Posterior cingulate gyrus (tissue), 11 donors: ENCODE measurements around the gene ADAR.
"Not testable (repeated sequence)": the region's sequence is repeated elsewhere in the genome, so short reads cannot be mapped to it uniquely, and the experiment has no call there.

Source experiments
- DNase-seq, 10 donors: peaks; one replicate each; pipeline versions ENCODE4 v3.0.0 to v3.0.0-alpha.2; 2020 to 2021; ENCODE audit warnings: mixed read lengths in 3 of 10
- intact Hi-C: fragments of 100-400 bp; cut with DNase I; formaldehyde crosslinking; loops from one replicate; pipeline ENCODE4 v1.15.1; 2023

The ADAR gene, protein sequence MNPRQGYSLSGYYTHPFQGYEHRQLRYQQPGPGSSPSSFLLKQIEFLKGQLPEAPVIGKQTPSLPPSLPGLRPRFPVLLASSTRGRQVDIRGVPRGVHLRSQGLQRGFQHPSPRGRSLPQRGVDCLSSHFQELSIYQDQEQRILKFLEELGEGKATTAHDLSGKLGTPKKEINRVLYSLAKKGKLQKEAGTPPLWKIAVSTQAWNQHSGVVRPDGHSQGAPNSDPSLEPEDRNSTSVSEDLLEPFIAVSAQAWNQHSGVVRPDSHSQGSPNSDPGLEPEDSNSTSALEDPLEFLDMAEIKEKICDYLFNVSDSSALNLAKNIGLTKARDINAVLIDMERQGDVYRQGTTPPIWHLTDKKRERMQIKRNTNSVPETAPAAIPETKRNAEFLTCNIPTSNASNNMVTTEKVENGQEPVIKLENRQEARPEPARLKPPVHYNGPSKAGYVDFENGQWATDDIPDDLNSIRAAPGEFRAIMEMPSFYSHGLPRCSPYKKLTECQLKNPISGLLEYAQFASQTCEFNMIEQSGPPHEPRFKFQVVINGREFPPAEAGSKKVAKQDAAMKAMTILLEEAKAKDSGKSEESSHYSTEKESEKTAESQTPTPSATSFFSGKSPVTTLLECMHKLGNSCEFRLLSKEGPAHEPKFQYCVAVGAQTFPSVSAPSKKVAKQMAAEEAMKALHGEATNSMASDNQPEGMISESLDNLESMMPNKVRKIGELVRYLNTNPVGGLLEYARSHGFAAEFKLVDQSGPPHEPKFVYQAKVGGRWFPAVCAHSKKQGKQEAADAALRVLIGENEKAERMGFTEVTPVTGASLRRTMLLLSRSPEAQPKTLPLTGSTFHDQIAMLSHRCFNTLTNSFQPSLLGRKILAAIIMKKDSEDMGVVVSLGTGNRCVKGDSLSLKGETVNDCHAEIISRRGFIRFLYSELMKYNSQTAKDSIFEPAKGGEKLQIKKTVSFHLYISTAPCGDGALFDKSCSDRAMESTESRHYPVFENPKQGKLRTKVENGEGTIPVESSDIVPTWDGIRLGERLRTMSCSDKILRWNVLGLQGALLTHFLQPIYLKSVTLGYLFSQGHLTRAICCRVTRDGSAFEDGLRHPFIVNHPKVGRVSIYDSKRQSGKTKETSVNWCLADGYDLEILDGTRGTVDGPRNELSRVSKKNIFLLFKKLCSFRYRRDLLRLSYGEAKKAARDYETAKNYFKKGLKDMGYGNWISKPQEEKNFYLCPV

DNA sequence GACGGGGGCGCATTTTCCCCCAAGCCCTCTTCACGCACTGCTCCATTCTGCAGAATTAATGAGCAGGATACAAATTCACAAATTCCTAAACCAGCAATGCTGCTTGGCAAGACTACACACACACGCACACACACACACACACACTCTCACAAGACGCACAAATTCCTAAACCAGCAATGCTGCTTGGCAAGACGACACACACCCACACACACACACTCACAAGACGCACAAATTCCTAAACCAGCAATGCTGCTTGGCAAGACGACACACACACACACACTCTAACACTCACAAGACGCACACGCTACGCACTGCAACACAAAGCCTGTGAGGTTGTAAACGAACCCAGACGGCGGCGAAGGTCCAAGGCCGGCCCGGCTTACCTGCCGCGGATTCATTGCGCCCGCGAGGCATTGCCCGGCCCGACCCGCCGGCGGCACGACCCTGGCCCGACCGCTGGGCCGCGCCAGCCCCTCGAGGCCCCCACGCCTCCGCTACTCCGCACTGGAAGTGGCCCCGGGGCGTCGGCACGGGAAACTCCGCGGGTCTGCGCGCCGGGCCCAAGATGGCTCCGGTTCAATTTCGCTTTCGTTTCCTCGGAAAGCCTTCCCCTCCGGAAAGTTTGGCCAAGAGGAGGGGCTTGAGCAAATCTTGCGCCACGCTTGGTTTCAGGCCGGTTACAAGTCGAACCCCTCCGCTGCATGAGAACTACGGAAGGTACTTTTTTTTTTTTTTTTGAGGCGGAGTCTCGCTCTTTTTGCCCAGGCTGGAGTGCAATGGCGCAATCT lies at the start of gene ADAR:
Gene ADAR (minus strand): TSS at position 578 of the 788 bp plus-strand sequence. CDS start 180 bp downstream, at position 398.
- DNase-seq = peak; percentile 57 to 93 (median 69)
- intact Hi-C loops = loop anchor here (5.0 kb wide), 2 partner anchors 41 to 454 kb away; partner anchors contain the start of genes CHRNB2 and EFNA4

DNA sequence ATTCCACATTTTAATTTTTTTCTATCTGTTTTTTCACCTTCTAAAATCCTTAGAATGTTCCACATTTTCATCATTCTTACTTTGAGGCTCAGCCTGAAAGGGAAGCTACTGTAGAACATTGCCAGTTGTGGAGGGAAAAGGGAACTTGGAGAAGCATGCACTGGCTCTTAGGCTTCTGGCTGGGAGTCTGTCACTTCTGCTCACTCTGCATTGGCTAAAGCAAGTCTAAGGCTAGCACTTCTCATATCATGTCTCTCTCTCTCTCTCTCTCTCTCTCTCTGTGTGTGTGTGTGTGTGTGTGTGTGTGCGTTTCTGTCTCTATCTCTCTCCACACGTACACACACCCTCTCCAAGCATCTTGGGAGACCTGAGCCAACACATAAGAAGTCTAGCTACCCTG lies 49.6 kb upstream of the ADAR start:
- intact Hi-C loops = no loop called here
- DNase-seq = no peak

DNA sequence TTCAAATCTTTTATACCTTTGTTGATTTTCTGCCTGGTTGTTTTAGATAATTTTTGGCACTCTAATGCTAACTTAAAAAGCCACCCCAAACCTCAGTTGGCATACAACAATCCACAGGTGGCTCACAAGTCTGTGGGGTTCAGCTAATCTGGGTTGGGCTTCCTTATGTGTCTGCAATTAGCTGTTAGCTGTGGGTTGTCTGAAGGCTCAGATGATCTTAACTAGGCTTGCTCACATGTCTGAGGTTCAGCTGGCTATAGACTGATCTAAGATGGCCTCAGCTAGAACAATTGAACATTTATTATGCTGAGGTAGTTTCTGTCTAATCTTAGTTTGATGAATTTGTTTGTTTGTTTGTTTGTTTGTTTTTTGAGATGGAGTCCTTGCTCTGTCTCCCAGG lies 44.9 kb upstream of the ADAR start:
- intact Hi-C loops = no loop called here
- no peak for DNase-seq

DNA sequence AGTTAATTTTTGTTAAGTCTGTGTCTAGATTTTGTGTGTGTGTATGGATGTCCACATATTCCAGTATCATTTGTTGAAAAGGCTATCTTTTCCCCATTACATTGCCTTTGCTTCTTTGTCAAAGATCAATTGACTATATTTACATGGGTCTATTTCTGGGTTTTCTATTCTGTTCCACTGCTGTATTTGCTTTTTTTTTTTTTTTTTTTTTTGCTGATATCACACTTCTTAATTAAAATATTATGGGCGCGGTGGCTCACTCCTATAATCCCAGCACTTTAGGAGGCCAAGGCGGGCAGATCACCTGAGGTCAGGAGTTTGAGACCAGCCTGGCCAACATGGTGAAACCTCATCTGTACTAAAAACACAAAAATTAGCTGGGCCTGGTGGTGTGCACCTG lies 36.7 kb upstream of the ADAR start:
- DNase-seq, intact Hi-C loops: not testable (repeated sequence)

DNA sequence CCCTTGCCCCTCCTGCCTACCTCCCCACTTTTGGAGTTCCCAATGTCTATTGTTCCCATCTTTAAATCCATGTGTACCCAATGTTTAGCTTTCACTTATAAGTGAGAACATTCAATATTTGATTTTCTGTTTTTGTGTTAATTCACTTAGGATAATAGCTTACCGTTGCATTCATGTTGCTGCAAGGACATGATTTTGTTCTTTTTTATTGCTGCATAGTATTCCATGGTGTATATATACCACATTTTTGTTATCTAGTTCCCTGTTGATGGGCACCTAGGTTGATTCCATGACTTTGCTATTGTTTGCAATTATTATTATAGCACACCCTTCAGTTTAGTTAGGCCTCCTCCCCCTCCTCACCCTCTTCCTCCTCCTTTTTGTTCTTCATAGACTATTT lies 33.5 kb upstream of the ADAR start:
- no peak for DNase-seq
- intact Hi-C loops = no loop called here

DNA sequence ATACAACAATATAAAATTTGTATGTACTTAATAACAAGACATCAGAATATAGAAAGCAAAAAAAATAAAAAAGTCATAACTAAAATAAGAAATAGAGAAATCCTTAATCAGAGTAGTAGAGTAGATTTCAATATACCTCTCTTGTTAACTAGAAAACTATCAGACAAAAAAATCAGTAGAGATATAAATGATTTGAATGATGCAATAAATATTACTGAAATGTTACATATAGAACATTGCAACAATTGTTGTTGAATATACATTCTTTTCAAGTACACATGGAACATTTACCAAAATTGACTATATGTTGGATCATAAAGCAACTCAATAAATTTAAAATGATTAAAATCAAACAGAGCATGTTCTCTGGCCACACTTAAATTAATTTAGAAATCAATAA lies 31.9 kb upstream of the ADAR start:
- intact Hi-C loops = no loop called here
- DNase-seq = no peak

DNA sequence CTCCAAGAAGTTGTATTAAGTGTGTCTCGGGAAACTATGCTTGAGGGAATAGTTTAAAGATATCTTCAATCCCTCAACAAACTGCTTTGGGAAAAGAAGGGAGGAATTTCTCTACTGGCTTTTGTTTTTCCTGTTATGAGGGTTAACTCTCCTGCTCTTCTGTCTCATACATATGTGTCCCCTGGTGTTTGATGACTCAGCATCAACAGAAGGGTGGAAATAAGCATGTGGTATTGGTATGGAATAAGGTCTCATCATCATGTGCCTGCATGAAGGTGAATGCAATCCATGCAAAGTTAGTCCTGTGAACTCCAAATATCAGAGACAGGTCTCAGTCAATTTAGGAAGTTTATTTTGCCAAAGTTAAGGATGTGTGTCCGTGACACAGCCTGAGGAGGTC lies 27.2 kb upstream of the ADAR start:
- DNase-seq = no peak
- intact Hi-C loops = no loop called here

DNA sequence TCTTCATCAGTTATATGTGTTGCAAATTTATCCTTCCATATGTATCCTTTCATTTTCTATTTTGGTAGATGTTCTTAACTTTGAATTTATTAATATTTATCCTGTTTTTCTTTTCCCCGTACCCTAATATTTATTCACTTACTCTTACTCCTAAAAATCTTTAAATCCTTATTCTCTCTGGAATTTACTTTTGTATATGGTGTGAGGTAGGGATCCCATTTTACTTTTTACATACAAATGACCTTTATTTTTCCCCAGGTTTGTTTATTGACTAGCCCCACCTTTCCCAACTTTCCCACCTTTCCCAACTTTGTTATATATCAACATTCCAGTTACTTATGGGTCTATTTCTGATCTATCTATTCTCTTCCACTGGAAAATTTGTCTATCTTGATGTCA lies 21.7 kb upstream of the ADAR start:
- intact Hi-C loops = no loop called here
- no peak for DNase-seq

DNA sequence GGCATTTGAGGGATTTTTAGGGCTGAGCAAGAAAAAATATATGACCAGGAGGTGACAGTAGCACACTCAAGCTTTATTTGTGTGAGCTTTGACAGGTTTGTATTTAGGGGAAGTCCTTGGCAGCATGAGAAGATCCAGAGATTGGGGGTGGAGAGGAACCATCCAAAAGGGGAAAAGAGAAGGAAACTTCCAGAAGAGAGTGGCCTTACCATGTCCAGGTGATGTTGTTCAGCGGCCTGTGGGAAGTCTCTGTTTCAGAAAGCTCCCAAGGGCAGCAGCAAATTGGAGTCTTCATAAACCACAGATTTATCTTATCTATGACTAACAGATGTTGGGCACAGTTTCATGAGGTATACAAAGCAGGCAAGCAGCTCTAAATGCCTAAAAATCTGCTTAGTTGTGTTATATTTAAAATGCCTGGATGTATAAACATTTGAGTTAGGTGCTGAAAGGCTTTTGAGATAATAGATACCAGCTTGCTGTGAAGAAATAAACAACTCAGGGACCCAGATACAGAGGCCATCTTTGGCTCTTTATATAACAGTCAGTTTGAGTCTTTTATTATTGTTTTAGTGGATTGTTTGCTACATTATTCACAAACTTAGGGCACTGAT lies 21.2 kb upstream of the ADAR start:
- no peak for DNase-seq
- intact Hi-C loops = no loop called here

DNA sequence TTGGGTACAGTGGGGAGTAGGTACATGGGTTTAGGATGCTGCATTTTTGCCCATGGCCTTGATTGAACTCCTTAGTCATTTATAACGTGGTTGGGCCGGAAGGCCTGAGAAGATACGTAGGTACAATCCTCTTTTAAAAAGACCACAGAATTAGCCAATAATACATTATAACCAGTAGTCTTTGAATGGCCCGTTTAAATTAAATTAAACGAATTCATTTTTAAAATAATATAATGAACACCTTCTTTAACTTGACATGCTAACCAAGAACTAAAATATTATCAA lies 20.1 kb upstream of the ADAR start:
- intact Hi-C loops = no loop called here
- no peak for DNase-seq

DNA sequence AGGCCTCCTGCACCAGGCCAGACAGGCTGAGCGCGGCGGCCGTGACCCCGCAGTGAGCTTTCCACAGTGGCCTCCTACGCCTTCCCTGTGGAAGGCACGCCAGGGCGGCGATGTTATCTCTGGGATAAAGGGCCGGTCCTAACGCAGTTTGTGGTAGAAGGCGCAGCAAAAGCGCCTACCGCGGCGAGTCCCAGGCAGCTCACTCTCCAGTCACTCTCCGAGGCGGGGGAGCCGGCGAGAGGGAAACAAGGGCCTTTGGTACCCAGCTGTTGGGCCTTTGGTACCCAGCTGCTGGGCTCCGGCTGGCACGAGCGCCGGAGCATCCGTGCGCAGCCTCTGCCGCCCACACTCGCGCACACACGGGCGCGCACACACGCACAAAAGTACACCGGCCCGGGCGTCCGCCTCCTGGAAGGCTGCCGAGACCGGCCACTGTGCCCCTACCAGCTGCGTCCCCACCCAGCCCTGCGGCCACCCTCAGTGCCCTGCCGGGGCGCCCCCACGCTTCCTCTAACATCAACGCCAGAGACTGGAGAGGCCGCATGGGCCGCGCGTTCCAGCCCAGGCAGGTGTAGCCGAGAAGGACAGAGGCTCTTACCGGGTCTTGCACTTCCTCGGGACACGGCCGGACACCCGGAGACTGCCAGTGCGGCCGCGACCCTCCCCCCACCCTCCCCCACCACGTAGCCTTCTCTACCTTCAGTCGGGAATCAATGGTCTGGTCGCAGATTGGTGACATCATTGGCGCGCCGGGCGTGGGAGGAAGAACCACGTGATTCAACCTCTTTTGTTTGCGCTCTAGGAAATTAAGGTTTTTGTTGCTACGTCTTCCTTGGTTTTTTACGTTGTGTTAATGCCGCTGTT lies 19.5 kb upstream of the ADAR start:
- intact Hi-C loops = loop anchor here (2.0 kb wide), 1 partner anchor 69 kb away; the partner anchor contains the start of gene UBE2Q1
- peak; percentile 79 to 97 (median 90) for DNase-seq

DNA sequence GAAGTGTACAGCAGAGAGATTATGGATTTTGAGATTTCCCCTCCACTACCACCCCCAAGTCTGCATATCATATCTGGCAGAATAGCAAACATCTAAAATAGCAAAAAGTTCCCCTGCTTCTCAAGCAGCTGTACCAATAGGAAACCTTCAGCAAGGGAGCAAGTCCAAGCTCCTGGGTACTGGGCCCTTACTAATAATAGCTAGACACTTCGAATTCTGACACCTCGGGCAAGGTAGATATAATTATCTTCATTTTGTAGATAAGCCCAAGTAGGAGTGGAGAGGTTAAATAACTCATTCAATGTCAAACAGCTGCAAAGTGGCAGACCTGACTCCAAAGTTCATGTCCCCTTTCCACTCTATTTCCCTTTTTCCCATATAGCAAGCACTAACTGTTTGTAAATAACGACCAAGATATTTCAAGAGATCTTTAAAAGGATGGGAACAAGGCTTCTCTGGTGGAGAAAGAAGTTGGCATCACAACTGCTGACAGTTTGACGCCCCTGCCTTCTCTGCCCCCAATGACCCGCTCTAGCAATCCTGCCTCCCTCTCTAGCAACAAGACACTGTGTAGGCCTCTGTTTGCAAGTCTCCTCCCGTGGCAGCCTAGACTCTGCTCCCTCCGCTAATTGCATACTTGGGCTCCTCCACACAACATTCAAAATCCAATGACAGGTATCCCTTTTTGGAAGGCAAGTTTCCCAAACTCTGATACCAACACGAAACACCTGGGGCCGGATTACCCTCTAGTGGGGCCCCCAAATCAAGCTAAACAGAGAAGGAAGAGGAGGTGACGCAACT lies 18.7 kb upstream of the ADAR start:
- intact Hi-C loops = loop anchor here (2.0 kb wide), 1 partner anchor 68 kb away; the partner anchor contains the start of gene UBE2Q1
- no peak for DNase-seq

DNA sequence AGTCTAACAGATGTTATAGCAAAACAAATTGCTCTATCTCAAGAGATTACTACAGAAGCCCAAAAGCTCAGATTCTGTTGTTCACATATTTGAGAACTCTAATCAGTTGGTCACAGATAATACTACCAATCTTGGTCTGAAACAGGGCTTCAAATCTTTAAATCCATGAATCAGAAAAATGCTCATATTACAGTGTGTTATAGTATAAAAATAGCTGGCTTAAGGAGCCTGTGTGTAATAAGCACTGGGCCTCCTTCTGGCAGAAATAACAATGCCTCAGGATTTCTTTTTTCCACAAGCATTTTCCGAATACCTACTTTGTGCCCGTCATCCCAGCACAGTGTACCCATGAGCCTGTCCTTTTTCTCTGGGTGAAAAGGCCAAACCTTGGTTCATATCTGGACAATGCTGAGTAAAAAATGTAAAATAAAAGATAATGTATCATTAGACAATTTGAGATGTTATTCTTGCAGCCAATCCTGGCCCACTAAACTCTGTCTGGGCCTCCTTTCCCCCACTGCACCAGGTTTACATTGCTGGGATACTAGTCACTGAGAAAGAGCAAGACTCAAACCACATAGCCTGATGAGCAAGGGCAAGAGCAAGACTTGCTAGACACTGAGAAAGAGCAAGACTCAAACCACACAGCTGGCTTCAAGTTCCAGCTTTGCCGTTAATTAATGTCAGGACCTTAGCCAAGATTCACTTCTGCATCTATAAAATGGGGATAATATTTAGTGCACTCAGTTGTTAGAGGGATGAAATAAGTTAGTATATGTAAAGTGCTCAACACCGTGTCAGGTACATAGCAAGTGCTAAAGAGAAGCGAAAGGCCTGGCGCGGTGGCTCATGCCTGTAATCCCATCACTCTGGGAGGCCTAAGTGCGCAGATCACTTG lies 17.0 kb upstream of the ADAR start:
- intact Hi-C loops = no loop called here

DNA sequence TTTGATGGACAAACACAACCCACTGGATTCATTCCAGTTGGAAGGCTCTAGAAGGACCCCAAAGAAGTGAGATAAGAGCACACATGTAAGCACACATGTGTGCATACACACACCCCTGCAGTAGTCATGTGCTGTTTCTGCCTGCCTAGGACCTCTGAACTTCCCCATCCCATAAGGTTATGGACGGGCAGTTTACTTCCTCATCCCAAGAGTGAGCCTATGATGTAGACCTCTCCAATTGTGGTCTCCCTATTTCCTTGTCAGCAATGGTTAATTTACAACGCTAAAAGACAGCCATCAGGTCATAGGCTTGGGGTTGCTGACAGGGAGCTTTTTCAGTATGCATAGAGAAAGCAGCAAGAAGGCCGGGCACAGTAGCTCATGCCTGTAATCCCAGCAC lies 15.4 kb upstream of the ADAR start:
- intact Hi-C loops = no loop called here
- no peak for DNase-seq

More for the DNA sequence above, 17.0 kb upstream of the ADAR start:
- no peak for DNase-seq

DNA sequence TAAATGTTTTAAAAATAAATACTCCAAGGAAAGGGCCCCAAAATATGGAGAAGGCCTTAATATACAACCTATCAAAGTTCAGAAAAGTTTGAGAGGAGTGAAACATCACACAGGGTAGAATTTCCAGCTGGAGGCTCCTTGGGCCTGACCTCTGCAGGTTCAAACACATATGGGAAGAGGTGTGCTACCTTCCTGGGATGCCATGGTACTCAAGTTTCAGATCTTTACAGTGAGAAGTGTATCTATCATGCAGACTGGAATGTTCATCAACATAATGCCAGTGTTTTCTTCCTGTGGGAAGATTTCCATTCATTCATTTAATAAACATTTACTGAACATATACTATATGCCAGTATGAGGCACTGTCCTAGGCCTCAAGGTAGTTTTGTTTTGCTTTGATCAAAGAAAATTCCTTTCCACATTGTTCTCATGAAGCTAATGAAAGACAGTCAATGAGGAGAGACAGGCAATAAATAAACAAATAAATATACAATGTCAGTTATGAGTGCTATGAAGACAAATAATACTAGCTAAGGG lies 14.6 kb upstream of the ADAR start:
- no peak for DNase-seq
- intact Hi-C loops = no loop called here

DNA sequence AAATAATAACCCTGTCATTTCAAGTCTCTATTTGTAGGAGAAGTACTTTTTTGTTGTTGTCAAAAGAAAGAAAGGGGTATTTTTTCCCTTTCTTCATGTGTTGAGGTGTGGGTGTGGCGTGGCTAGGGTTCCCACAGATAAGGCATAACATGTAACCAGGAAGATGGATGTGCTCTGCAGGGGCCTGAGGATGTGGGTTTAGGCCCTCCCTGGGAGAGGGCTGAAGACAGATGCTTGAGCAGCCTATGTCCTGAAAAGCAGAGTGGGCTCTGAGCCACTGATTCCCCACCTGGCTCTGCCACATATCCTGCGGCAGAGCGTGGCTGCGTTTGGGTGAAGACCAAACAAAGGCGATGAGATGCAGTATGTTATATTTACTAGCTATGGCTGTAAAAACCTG lies 13.9 kb upstream of the ADAR start:
- DNase-seq = no peak
- intact Hi-C loops = no loop called here

DNA sequence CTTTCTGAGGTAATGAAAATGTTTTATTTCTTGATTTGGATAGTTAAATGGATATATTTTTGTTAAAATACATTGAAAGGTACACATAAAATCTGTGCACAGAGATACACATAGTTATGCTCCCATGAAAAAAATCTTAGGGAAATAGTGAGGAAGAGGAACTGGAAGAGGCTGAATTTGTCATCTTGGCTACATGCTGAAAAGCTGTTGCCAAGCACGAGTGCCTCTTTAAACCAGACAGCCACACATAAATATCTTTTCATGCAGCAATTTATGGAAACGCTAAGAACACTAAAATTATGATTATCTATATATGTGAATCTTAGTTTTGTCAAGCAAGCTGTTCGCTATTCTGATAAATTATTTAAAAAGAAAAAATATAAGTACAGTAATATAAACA lies 12.8 kb upstream of the ADAR start:
- DNase-seq = no peak
- intact Hi-C loops = no loop called here
